MM.1S (cell line): ENCODE measurements around the gene SLC44A5.
A peak's percentile ranks its signal among the peaks of the same experiment; 100 is the strongest.

Experiments used
- EZH2 ChIP-seq: fragments of 300-600 bp; sonication (generic); optimal IDR thresholded peaks from 2 replicates; pipeline ENCODE3; 2017; ENCODE audit warnings: low read depth, mild to moderate bottlenecking, antibody characterized with exemption, low read length, mixed read lengths
- EZH2phosphoT487 ChIP-seq: fragments of 300-600 bp; sonication (generic); IDR thresholded peaks from 2 replicates; pipeline ENCODE4 v1.6.1; 2018; ENCODE audit warnings: antibody characterized with exemption, low read length
- TF ChIP-seq, protein P1 (sequence below): fragments of 300-600 bp; sonication (generic); IDR thresholded peaks from 2 replicates; pipeline ENCODE4 v1.5.1; 2016; ENCODE audit warnings: antibody characterized with exemption, low read length, mixed read lengths

- TF ChIP-seq, protein P1, sequence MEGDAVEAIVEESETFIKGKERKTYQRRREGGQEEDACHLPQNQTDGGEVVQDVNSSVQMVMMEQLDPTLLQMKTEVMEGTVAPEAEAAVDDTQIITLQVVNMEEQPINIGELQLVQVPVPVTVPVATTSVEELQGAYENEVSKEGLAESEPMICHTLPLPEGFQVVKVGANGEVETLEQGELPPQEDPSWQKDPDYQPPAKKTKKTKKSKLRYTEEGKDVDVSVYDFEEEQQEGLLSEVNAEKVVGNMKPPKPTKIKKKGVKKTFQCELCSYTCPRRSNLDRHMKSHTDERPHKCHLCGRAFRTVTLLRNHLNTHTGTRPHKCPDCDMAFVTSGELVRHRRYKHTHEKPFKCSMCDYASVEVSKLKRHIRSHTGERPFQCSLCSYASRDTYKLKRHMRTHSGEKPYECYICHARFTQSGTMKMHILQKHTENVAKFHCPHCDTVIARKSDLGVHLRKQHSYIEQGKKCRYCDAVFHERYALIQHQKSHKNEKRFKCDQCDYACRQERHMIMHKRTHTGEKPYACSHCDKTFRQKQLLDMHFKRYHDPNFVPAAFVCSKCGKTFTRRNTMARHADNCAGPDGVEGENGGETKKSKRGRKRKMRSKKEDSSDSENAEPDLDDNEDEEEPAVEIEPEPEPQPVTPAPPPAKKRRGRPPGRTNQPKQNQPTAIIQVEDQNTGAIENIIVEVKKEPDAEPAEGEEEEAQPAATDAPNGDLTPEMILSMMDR, result peak; percentile 73
- TF ChIP-seq EZH2, result no peak
- TF ChIP-seq EZH2phosphoT487, result no peak
Measured at GRCh38 chr1:75632350-75632949, 21.5 kb upstream of the SLC44A5 start.
